IPS-18a (cell line): Measurements from ENCODE around the gene GJB5.

Experiments
- H3K27ac ChIP-seq: one replicate; pipeline ENCODE4 v1.5.1; 2013; ENCODE audit warnings: low read length
- H3K27me3 ChIP-seq: one replicate; pipeline ENCODE4 v1.6.1; 2013; ENCODE audit warnings: mild to moderate bottlenecking, low read length; ENCODE audit not compliant: control insufficient read depth, insufficient read depth
- H3K36me3 ChIP-seq: one replicate; pipeline ENCODE4 v1.6.1; 2013; ENCODE audit warnings: low read depth, low read length; ENCODE audit not compliant: control insufficient read depth
- H3K4me1 ChIP-seq: one replicate; pipeline ENCODE4 v1.6.1; 2013; ENCODE audit warnings: low read depth, low read length; ENCODE audit not compliant: control insufficient read depth
- H3K4me3 ChIP-seq: one replicate; pipeline ENCODE4 v1.5.1; 2013; ENCODE audit warnings: low read length
- H3K9ac ChIP-seq: one replicate; pipeline ENCODE4 v1.6.1; 2013; ENCODE audit warnings: mild to moderate bottlenecking, low read length, moderate library complexity
- H3K9me3 ChIP-seq: one replicate; pipeline ENCODE4 v1.6.1; 2013; ENCODE audit warnings: low read depth, low read length; ENCODE audit not compliant: control insufficient read depth

The GJB5 gene

GRCh38 chr1:34779005-34779404, 24.2 kb downstream of the GJB5 start:
- Histone ChIP-seq H3K9ac (no peak overlapping the region), H3K4me1 (peaks cover 6% of the 10 kb centered on the region), H3K27me3 (peaks cover 52% of the 10 kb centered on the region), H3K9me3 (no peaks in the 10 kb centered on the region), H3K4me3 (no peak overlapping the region), H3K36me3 (no peaks in the 10 kb centered on the region), H3K27ac (no peak overlapping the region)

GRCh38 chr1:34779526-34779925, 24.7 kb downstream of the GJB5 start:
- H3K36me3 ChIP-seq: no peaks in the 10 kb centered on the region
- peaks cover 53% of the 10 kb centered on the region for H3K27me3 ChIP-seq
- H3K4me3 ChIP-seq: no peak overlapping the region
- H3K4me1 ChIP-seq: peaks cover 6% of the 10 kb centered on the region
- no peak overlapping the region for H3K9ac ChIP-seq
- no peak overlapping the region for H3K27ac ChIP-seq
- H3K9me3 ChIP-seq: no peaks in the 10 kb centered on the region

GRCh38 chr1:34779962-34780361, 25.1 kb downstream of the GJB5 start:
- peaks cover 6% of the 10 kb centered on the region for H3K4me1 ChIP-seq
- H3K9me3 ChIP-seq: no peaks in the 10 kb centered on the region
- no peak overlapping the region for H3K9ac ChIP-seq
- no peaks in the 10 kb centered on the region for H3K36me3 ChIP-seq
- H3K27me3 ChIP-seq: peaks cover 53% of the 10 kb centered on the region
- H3K4me3 ChIP-seq: no peak overlapping the region
- H3K27ac ChIP-seq: no peak overlapping the region

- H3K36me3 ChIP-seq: no peaks in the 10 kb centered on the region
- peaks cover 53% of the 10 kb centered on the region for H3K27me3 ChIP-seq
- no peak overlapping the region for H3K27ac ChIP-seq
- H3K4me1 ChIP-seq: peaks cover 6% of the 10 kb centered on the region
- no peaks in the 10 kb centered on the region for H3K9me3 ChIP-seq
- no peak overlapping the region for H3K9ac ChIP-seq
- peak overlapping the region; percentile 77 for H3K4me3 ChIP-seq
These were observed 25.7 kb downstream of the GJB5 start for GRCh38 chr1:34780528-34780927.

- H3K4me3 ChIP-seq: peak within 1 kb of the TSS; percentile 77
- no peak within 1 kb of the TSS for H3K27ac ChIP-seq
- no peaks in the 10 kb centered on the region for H3K36me3 ChIP-seq
- peaks cover 6% of the 10 kb centered on the region for H3K4me1 ChIP-seq
- H3K9me3 ChIP-seq: no peaks in the 10 kb centered on the region
- peaks cover 53% of the 10 kb centered on the region for H3K27me3 ChIP-seq
- peak within 1 kb of the TSS; percentile 45 for H3K9ac ChIP-seq
These were observed 26.4 kb downstream of the GJB5 start, which contains the start of gene GJB3 for GRCh38 chr1:34781071-34781843. TSS of gene GJB3 (plus strand) at chr1:34781214. CDS start at chr1:34784763, 3,549 bp downstream.

GRCh38 chr1:34781844-34782391, 27.1 kb downstream of the GJB5 start:
- H3K4me3 ChIP-seq: peak overlapping the region; percentile 77

GRCh38 chr1:34784751-34785221, 29.9 kb downstream of the GJB5 start:
- Histone ChIP-seq H3K4me1 (peaks cover 6% of the 10 kb centered on the region), H3K36me3 (no peaks in the 10 kb centered on the region), H3K27me3 (peaks cover 41% of the 10 kb centered on the region), H3K27ac (no peak overlapping the region), H3K4me3 (no peak overlapping the region), H3K9ac (no peak overlapping the region), H3K9me3 (no peaks in the 10 kb centered on the region)

More at GRCh38 chr1:34781844-34782391, 27.1 kb downstream of the GJB5 start:
- Histone ChIP-seq H3K27ac (no peak overlapping the region), H3K36me3 (no peaks in the 10 kb centered on the region), H3K27me3 (peaks cover 53% of the 10 kb centered on the region), H3K4me1 (peaks cover 6% of the 10 kb centered on the region), H3K9ac (no peak overlapping the region), H3K9me3 (no peaks in the 10 kb centered on the region)

- H3K27me3 ChIP-seq: peaks cover 36% of the 10 kb centered on the region
- no peak overlapping the region for H3K9ac ChIP-seq
- H3K27ac ChIP-seq: no peak overlapping the region
- no peaks in the 10 kb centered on the region for H3K9me3 ChIP-seq
- H3K36me3 ChIP-seq: no peaks in the 10 kb centered on the region
- no peak overlapping the region for H3K4me3 ChIP-seq
- peaks cover 6% of the 10 kb centered on the region for H3K4me1 ChIP-seq
These were observed 30.5 kb downstream of the GJB5 start for GRCh38 chr1:34785231-34785874.

- peaks cover 30% of the 10 kb centered on the region for H3K27me3 ChIP-seq
- H3K9me3 ChIP-seq: no peaks in the 10 kb centered on the region
- no peaks in the 10 kb centered on the region for H3K36me3 ChIP-seq
- peaks cover 6% of the 10 kb centered on the region for H3K4me1 ChIP-seq
- H3K4me3 ChIP-seq: no peak overlapping the region
- H3K27ac ChIP-seq: no peak overlapping the region
- no peak overlapping the region for H3K9ac ChIP-seq
These were observed 31.1 kb downstream of the GJB5 start for GRCh38 chr1:34785875-34786470.

GRCh38 chr1:34786521-34787325, 31.9 kb downstream of the GJB5 start:
- Histone ChIP-seq H3K27ac (no peak overlapping the region), H3K9me3 (no peaks in the 10 kb centered on the region), H3K27me3 (peaks cover 22% of the 10 kb centered on the region), H3K4me3 (no peak overlapping the region), H3K4me1 (peaks cover 6% of the 10 kb centered on the region), H3K9ac (no peak overlapping the region), H3K36me3 (no peaks in the 10 kb centered on the region)
